H9 (cell line): ENCODE results near the gene ADRM1. TPM values are rescaled to one million over a fixed set of nuclear protein-coding genes. Genes with fewer than 3 reads are reported as not detected.

Experiments
- DNase-seq: peaks from one replicate; pipeline ENCODE4 v3.0.0-alpha.2; 2017
- H2AFZ ChIP-seq: one replicate; pipeline ENCODE4 v1.6.1; 2013; ENCODE audit warnings: mild to moderate bottlenecking, low read length, control low read depth, moderate library complexity
- H2AK5ac ChIP-seq: 2 replicates; pipeline ENCODE4 v1.6.1; 2013; ENCODE audit warnings: low read length, control low read depth, mixed read lengths; ENCODE audit not compliant: insufficient read length
- H2BK120ac ChIP-seq: one replicate; pipeline ENCODE4 v1.6.1; 2013; ENCODE audit warnings: low read depth, mild to moderate bottlenecking, low read length, control low read depth, inconsistent platforms; ENCODE audit not compliant: poor library complexity, severe bottlenecking
- H2BK12ac ChIP-seq: 2 replicates; pipeline ENCODE4 v1.6.1; 2013; ENCODE audit warnings: low read length, control low read depth, mixed read lengths, low read depth; ENCODE audit not compliant: insufficient read length
- H2BK15ac ChIP-seq: 2 replicates; pipeline ENCODE4 v1.6.1; 2013; ENCODE audit warnings: low read depth, low read length, control low read depth
- H2BK20ac ChIP-seq: one replicate; pipeline ENCODE4 v1.6.1; 2013; ENCODE audit warnings: low read depth, mild to moderate bottlenecking, low read length, control low read depth, inconsistent platforms; ENCODE audit not compliant: poor library complexity, severe bottlenecking
- H2BK5ac ChIP-seq: 2 replicates; pipeline ENCODE4 v1.6.1; 2013; ENCODE audit warnings: low read length, control low read depth, mixed read lengths; ENCODE audit not compliant: insufficient read length
- H3K14ac ChIP-seq: 2 replicates; pipeline ENCODE4 v1.6.1; 2013; ENCODE audit warnings: low read length, control low read depth; ENCODE audit not compliant: insufficient read depth
- H3K18ac ChIP-seq: 2 replicates; pipeline ENCODE4 v1.6.1; 2013; ENCODE audit warnings: low read depth, mild to moderate bottlenecking, mixed read lengths, low read length, control low read depth; ENCODE audit not compliant: insufficient read length
- H3K23ac ChIP-seq: 2 replicates; pipeline ENCODE4 v1.6.1; 2013; ENCODE audit warnings: low read length, control low read depth, mixed read lengths, low read depth; ENCODE audit not compliant: insufficient read length
- H3K23me2 ChIP-seq: 2 replicates; pipeline ENCODE4 v1.6.1; 2013; ENCODE audit warnings: low read depth, mild to moderate bottlenecking, mixed read lengths, low read length, control low read depth; ENCODE audit not compliant: insufficient read length, poor library complexity, severe bottlenecking
- H3K27ac ChIP-seq: 2 replicates; pipeline ENCODE4 v1.5.1; 2013; ENCODE audit warnings: low read length, control low read depth, mixed read lengths, low read depth; ENCODE audit not compliant: insufficient read length
- H3K27me3 ChIP-seq: 2 replicates; pipeline ENCODE4 v1.6.1; 2013; ENCODE audit warnings: low read length, control low read depth, inconsistent platforms; ENCODE audit not compliant: insufficient read depth
- H3K4ac ChIP-seq: 2 replicates; pipeline ENCODE4 v1.6.1; 2013; ENCODE audit warnings: low read depth, mild to moderate bottlenecking, control low read depth, inconsistent platforms, low read length, moderate library complexity
- H3K4me1 ChIP-seq: 2 replicates; pipeline ENCODE4 v1.6.1; 2013; ENCODE audit warnings: low read length, control low read depth, inconsistent platforms; ENCODE audit not compliant: insufficient read depth
- H3K4me2 ChIP-seq: 2 replicates; pipeline ENCODE4 v1.6.1; 2013; ENCODE audit warnings: low read length, control low read depth, mixed read lengths; ENCODE audit not compliant: insufficient read length, insufficient read depth
- H3K56ac ChIP-seq: 2 replicates; pipeline ENCODE4 v1.6.1; 2013; ENCODE audit warnings: low read depth, mild to moderate bottlenecking, mixed read lengths, low read length, control low read depth; ENCODE audit not compliant: insufficient read length
- H3K79me1 ChIP-seq: 2 replicates; pipeline ENCODE4 v1.6.1; 2013; ENCODE audit warnings: low read depth, mild to moderate bottlenecking, moderate library complexity, low read length, control low read depth, inconsistent platforms; ENCODE audit not compliant: insufficient read depth, poor library complexity, severe bottlenecking
- H3K79me2 ChIP-seq: 2 replicates; pipeline ENCODE4 v1.6.1; 2013; ENCODE audit warnings: low read length, control low read depth, inconsistent platforms; ENCODE audit not compliant: insufficient read depth
- H3K9ac ChIP-seq: 2 replicates; pipeline ENCODE4 v1.6.1; 2013; ENCODE audit warnings: low read length, control low read depth, mixed read lengths; ENCODE audit not compliant: insufficient read length; ENCODE audit errors: extremely low read depth
- H3K9me3 ChIP-seq: one replicate; pipeline ENCODE4 v1.6.1; 2013; ENCODE audit warnings: low read depth, low read length, inconsistent platforms; ENCODE audit not compliant: control insufficient read depth
- H3T11ph ChIP-seq: one replicate; pipeline ENCODE4 v1.6.1; 2013; ENCODE audit warnings: mild to moderate bottlenecking, low read length, control low read depth, inconsistent platforms
- H4K20me1 ChIP-seq: one replicate; pipeline ENCODE4 v1.6.1; 2013; ENCODE audit not compliant: control insufficient read depth, insufficient read length, insufficient read depth
- H4K5ac ChIP-seq: 2 replicates; pipeline ENCODE4 v1.6.1; 2013; ENCODE audit warnings: low read depth, mild to moderate bottlenecking, mixed read lengths, low read length, control low read depth; ENCODE audit not compliant: insufficient read length
- H4K8ac ChIP-seq: replicated peaks from 2 replicates; pipeline ENCODE4 v1.6.1; 2013; ENCODE audit warnings: low read length, control low read depth, mixed read lengths, low read depth; ENCODE audit not compliant: insufficient read length
- H4K91ac ChIP-seq: 2 replicates; pipeline ENCODE4 v1.6.1; 2013; ENCODE audit warnings: low read depth, mild to moderate bottlenecking, moderate library complexity, mixed read lengths, low read length, control low read depth; ENCODE audit not compliant: insufficient read length
- H3K27ac Mint-ChIP-seq, 3 experiments: 2 replicates in 2 of 3; 3 replicates in 1 of 3; pipeline ENCODE4 v1.8.0; 2020 to 2021; ENCODE audit warnings: mixed read lengths in 3 of 3, mild to moderate bottlenecking in 1 of 3, moderate library complexity in 1 of 3
- H3K27me3 Mint-ChIP-seq: 2 replicates; pipeline ENCODE4 v1.8.0; 2021; ENCODE audit warnings: low read depth, mild to moderate bottlenecking, moderate library complexity, mixed read lengths
- H3K36me3 Mint-ChIP-seq, 3 experiments: 2 replicates in 2 of 3; 3 replicates in 1 of 3; pipeline ENCODE4 v1.8.0; 2020 to 2021; ENCODE audit warnings: low read depth in 3 of 3, mixed read lengths in 3 of 3; ENCODE audit not compliant: insufficient read depth in 1 of 3
- H3K4me1 Mint-ChIP-seq, 2 experiments: 2 replicates each; pipeline ENCODE4 v1.8.0; 2020; ENCODE audit warnings: mixed read lengths in 2 of 2
- H3K4me3 Mint-ChIP-seq, 2 experiments: 2 replicates in 1 of 2; 3 replicates in 1 of 2; pipeline ENCODE4 v1.8.0; 2020 to 2021; ENCODE audit warnings: mild to moderate bottlenecking in 2 of 2, mixed read lengths in 2 of 2, moderate library complexity in 1 of 2
- H3K9me3 Mint-ChIP-seq, 2 experiments: 2 replicates in 1 of 2; 3 replicates in 1 of 2; pipeline ENCODE4 v1.8.0; 2020; ENCODE audit warnings: mild to moderate bottlenecking in 2 of 2, mixed read lengths in 2 of 2, moderate library complexity in 1 of 2
- WGBS: extraction: QIAGEN DNeasy Blood & Tissue Kit; methylation state at CpG from one replicate; pipeline ENCODE4 v1.1.7; 2013; ENCODE audit warnings: missing lambda C conversion rate, low lambda C conversion rate, mixed read lengths; ENCODE audit not compliant: insufficient read length; ENCODE audit errors: extremely low coverage; 5-methylcytosine and 5-hydroxymethylcytosine counted together
- total RNA-seq: library from RNA; stranded (reverse); gene quantifications from 2 replicates; pipeline ENCODE4 v1.2.1, GENCODE V29; 2021
- TF ChIP-seq, protein P1 (sequence below): fragments of 200-600 bp; sonication (generic); conservative IDR thresholded peaks from 3 replicates; pipeline ENCODE4 v1.8.0; 2021; ENCODE audit warnings: antibody characterized with exemption, mild to moderate bottlenecking

Gene ADRM1
- total RNA-seq, 1 experiment from 2014 or later = 153 TPM

DNA sequence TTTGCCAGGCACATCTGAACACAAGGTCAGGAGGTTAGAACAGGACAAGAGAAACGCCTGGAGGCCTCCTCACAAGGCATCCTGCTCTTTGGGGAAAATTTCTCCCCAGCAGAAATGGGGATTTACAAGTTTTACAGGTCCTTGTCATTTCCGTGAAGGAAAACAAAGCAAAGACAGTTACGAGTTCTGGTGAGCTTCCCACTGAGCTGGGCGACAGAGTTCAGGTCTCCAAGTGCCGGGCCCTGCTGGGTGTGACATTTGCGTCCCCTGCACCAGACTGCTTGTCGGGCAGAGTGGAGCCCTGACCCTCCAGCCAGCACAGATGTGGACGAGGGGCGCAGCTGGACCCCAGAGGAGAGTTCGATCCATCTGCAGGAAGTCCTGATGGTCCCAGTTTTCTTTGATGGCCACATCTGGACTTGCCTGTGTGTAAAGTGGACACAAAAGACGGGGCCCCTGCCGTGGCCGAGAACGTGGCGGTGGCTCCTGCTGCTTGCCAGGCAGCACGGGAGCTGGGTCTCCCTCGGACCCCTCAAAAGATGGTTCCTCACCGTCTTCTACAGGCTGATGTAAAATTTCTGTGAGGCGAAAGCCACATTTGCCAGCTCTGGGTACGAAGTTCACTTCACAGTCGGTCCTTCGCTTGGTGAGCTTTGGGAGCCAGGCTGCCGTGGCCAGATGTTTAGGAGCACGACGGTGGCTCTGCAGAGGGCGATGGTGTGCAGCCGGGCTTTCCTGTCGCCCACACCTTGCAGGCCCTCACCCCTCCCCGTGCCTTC, 5.2 kb upstream of the ADRM1 start:
- H2BK12ac ChIP-seq = no peak overlapping the region
- no peak overlapping the region for H3K4me3 Mint-ChIP-seq

More for the DNA sequence above, 5.2 kb upstream of the ADRM1 start:
- Mint-ChIP-seq H3K27me3 (no peaks in the 10 kb centered on the region; the same call in 1 of the 2 replicates), H3K36me3 (peaks cover 2 to 32% (median 23%) of the 10 kb centered on the region in 3 experiments; a peak in 5 of 7 replicates), H3K9me3 (no peaks in the 10 kb centered on the region), H3K27ac (no peak overlapping the region), H3K4me1 (peaks cover 0 to 2% of the 10 kb centered on the region in 2 experiments; a peak in 2 of 4 replicates)
- no peak for DNase-seq
- Histone ChIP-seq H3K4me2 (no peak overlapping the region), H3K79me1 (no peaks in the 10 kb centered on the region), H3K79me2 (no peaks in the 10 kb centered on the region), H3K4ac (no peak overlapping the region), H2BK5ac (no peak overlapping the region), H4K20me1 (no peaks in the 10 kb centered on the region), H2BK120ac (no peak overlapping the region), H2BK20ac (no peak overlapping the region), H3T11ph (no peak overlapping the region), H4K91ac (no peak overlapping the region), H4K5ac (no peak overlapping the region), H4K8ac (no peak overlapping the region), H2BK15ac (no peak overlapping the region), H3K27ac (no peak overlapping the region), H2AFZ (no peak overlapping the region), H3K23me2 (peaks cover 3% of the 10 kb centered on the region), H3K18ac (no peak overlapping the region), H3K9ac (no peak overlapping the region), H3K56ac (no peak overlapping the region), H3K9me3 (no peaks in the 10 kb centered on the region), H3K27me3 (no peaks in the 10 kb centered on the region), H3K4me1 (no peaks in the 10 kb centered on the region), H3K14ac (no peak overlapping the region), H2AK5ac (no peak overlapping the region), H3K23ac (no peak overlapping the region)
- TF ChIP-seq, protein P1, sequence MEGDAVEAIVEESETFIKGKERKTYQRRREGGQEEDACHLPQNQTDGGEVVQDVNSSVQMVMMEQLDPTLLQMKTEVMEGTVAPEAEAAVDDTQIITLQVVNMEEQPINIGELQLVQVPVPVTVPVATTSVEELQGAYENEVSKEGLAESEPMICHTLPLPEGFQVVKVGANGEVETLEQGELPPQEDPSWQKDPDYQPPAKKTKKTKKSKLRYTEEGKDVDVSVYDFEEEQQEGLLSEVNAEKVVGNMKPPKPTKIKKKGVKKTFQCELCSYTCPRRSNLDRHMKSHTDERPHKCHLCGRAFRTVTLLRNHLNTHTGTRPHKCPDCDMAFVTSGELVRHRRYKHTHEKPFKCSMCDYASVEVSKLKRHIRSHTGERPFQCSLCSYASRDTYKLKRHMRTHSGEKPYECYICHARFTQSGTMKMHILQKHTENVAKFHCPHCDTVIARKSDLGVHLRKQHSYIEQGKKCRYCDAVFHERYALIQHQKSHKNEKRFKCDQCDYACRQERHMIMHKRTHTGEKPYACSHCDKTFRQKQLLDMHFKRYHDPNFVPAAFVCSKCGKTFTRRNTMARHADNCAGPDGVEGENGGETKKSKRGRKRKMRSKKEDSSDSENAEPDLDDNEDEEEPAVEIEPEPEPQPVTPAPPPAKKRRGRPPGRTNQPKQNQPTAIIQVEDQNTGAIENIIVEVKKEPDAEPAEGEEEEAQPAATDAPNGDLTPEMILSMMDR = peak; percentile 22; the same call in 1 of the 3 replicates
- no CpG with 5 or more reads among the region's 29 CpGs for WGBS
